Measurements from ENCODE around the gene ST6GALNAC4. TPM values are rescaled to one million over a fixed set of nuclear protein-coding genes. Genes with fewer than 3 reads are reported as not detected.

ST6GALNAC4 gene
- total and polyA plus RNA-seq, 9 of the 15 experiments (the other 6 are each of a cell fraction or from before 2014, with no cell fraction given): 2.6 to 43.1 (median 15.4) TPM

- TF ChIP-seq GATAD2B (IDR thresholded peaks at IDR 0.05; ENCODE audit: borderline replicate concordance) (0 out of 2 replicates have a peak, but pooled peaks have one; percentile 39), POLR2A (conservative IDR thresholded peaks at IDR 0.05) (peak; percentile 67), SRF (CRISPR knock-in tag; IDR thresholded peaks at IDR 0.05) (no peak), POLR2B (IDR thresholded peaks at IDR 0.05; ENCODE audit: low read depth, partially characterized antibody) (peak; percentile 40), VEZF1 (CRISPR knock-in tag; IDR thresholded peaks at IDR 0.05) (peak; percentile 82), ZNF407 (IDR thresholded peaks at IDR 0.05; ENCODE audit: low read depth) (no peak), EP400 (IDR thresholded peaks at IDR 0.05) (peak; percentile 24; the same call in 1 of the 2 replicates), BRF2 (IDR thresholded peaks at IDR 0.05; ENCODE audit: borderline replicate concordance, insufficient read depth, insufficient read length) (no peak), HDAC2 (IDR thresholded peaks at IDR 0.05) (0 out of 2 replicates have a peak, but pooled peaks have one; percentile 16), HNRNPLL (IDR thresholded peaks at IDR 0.05; ENCODE audit: low read depth, low read length, poor library complexity, severe bottlenecking) (peak; percentile 70)
These were observed at the start of gene ST6GALNAC4 (continued) for GRCh38 chr9:127916720-127917581.
